Dermis microvascular lymphatic vessel endothelial cell (primary cell): ENCODE results near the gene CDC27. TPM values are rescaled to one million over a fixed set of nuclear protein-coding genes. Genes with fewer than 3 reads are reported as not detected.
"Not testable (repeated sequence)": the region's sequence is repeated elsewhere in the genome, so short reads cannot be mapped to it uniquely, and the experiment has no call there.

Source experiments
- DNase-seq, 2 donors: peaks; one replicate each; pipeline versions ENCODE4 v3.0.0 to v3.0.0-alpha.2; 2010; ENCODE audit warnings: low read depth in 2 of 2
- total RNA-seq: library from RNA; depleted of rRNA; stranded (reverse); fragments of >200 nt; gene quantifications from 2 replicates; pipeline ENCODE4 v1.2.1, GENCODE V29; 2014

The CDC27 gene
- total RNA-seq, 1 donor from 2014 or later: 123 TPM

DNA sequence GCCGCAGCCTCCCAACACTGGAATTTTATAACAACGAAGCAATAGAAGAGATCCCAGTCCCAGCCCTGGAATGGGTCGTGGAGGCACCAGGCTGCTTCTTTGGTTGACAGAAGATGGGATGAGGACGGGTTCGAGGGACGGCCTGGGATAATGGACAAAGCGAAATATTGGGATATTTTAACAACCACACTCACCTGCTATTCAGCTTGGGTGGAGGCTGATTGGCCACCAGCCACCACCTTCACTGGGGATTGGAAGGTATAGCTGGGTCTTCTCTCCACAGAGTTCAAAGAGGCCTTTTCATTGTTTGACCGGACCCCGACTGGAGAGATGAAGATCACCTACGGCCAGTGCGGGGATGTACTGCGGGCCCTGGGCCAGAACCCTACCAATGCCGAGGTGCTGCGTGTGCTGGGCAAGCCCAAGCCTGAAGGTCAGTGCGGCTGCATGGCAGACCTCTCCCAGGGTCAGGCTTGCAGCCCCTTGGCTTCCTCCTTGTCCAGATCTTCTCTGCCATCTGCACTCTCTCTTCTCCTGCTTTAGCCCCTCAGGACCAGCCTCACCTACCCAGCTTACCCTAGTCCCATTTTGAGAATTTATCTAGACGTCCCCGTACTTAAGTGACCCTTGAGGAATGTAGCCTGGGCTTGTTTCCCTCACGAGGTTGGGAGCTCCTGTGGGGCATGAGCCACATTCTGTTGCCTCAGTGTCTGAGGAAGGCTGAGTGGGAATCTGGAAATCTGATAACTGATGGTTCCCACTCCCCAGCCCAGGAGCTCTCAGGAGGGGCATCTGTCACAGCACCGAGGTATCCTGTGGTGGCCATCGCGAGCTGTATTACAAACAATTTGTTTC is 30.8 kb upstream of the CDC27 start:
- no peak for DNase-seq

GRCh38 chr17:47218896-47219430 is 29.9 kb upstream of the CDC27 start:
- no peak for DNase-seq

DNA sequence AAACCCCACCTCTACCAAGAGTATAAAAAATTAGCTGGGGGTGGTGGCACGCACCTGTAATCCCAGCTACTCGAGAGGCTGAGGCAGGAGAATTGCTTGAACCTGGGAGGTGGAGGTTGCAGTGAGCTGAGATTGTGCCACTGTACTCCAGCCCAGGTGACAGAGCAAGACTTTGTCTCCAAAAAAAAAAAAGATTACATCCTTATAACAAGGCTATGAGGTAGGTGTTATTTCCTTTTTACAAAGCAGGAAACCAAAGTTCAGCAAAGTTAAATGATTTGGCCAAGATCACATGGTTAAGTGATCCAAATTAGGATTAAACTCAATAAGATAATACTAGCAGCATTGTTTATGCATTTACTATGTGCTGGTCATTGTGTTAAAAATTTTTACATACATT is 28.2 kb upstream of the CDC27 start:
- peak; percentile 18 to 54 for DNase-seq

DNA sequence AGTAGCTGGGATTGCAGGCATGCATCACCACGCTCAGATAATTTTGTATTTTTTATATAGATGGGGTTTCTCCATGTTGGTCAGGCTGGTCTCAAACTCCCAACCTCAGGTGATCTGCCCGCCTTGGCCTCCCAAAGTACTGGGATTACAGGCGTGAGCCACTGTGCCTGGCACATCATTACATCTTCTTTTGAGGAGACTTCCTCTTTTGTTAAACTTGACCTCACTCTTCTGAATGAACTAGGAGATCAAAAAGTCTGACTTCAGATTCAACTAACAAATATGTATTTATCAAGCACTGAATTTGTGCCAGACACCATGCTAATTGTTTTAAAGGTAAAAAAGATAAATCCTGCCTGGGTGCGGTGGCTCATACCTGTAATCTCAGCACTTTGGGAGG is 27.7 kb upstream of the CDC27 start:
- not testable (repeated sequence) for DNase-seq

- DNase-seq: no peak
These were observed 25.8 kb upstream of the CDC27 start for GRCh38 chr17:47214931-47215330.

- DNase-seq: no peak
These were observed 24.4 kb upstream of the CDC27 start for GRCh38 chr17:47213540-47213939.

DNA sequence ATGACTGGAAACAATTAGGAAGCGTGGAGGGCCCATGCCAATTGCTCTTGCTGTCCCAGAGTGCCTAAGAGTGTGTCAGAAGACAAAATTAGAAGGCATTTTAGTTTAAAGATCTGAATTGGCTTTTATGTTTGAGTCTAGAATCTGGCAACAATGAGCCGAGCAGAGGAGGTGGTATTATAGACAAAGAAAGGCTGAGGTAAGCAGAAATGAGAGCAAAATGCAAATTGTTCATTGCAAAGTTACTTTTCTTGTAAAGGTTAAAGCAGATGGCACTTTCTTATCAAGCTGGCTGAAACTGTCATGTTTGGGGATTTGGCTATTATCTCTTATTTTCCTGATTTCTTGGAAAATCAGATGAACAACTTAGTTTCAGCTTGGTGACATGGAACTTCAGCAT is 23.4 kb upstream of the CDC27 start:
- DNase-seq: no peak

- DNase-seq: no peak
These were observed 21.7 kb upstream of the CDC27 start for GRCh38 chr17:47210779-47211178.

- no peak for DNase-seq
These were observed 21.0 kb upstream of the CDC27 start for GRCh38 chr17:47210105-47210504.

DNA sequence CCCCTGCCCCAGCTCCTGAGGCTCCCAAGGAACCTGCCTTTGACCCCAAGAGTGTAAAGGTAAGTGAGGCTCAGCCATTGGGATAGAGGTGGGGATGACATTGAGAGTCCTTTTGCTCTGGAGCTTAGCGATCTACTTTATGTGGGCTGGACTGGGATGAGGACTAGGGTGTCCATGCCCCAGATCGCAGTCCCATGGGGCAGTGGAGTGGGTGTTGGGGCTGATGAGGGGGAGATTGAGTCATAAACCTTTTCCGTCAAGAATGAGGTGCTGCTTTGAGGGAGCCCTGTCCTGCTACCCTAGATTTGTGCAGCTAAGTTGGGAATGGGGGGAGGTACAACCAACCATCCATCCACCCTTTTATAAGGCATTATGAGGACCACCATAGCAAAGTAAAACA is 20.4 kb upstream of the CDC27 start:
- no peak for DNase-seq

DNA sequence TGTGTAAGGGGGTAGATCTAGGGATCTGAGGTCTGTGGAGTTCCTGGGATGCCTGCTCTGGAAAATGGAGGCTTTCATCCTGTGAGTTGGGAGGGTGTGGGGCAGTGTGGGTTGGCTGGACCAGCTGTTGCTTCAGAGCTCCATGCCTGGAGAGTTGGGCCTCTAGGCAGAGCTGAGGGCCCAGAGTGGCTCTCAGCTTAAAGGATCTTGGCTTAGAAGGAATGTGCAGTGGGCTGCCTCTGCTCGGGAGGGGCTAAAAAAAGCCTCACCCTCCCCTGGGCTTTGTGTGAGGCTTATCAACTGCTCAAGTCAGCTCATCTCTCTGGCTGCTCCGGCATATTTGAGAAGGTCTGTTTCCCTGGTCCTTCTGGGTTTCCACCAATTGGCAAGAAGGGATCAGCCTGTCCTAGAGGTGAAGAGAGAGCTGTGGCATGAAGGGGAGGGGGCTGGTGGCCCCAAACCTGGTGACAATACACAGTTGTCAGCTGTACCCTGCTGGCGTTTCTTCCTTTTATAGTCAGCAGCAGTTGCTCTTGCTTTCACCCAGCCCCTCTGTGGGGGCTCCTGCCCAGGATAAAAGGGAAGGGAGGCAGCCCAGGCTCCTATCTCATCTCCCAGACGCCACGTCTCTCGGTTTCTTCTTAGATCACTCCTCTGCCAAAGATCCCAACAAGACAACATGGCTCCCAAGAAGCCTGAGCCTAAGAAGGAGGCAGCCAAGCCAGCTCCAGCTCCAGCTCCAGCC is 19.8 kb upstream of the CDC27 start, which contains the start of gene MYL4:
MYL4 (plus strand) TSS at position 605 of the 745 bp plus-strand sequence; CDS start at position 680, 75 bp downstream.
- DNase-seq: no peak

- no peak for DNase-seq
These were observed 18.3 kb upstream of the CDC27 start for GRCh38 chr17:47207143-47208067.

DNA sequence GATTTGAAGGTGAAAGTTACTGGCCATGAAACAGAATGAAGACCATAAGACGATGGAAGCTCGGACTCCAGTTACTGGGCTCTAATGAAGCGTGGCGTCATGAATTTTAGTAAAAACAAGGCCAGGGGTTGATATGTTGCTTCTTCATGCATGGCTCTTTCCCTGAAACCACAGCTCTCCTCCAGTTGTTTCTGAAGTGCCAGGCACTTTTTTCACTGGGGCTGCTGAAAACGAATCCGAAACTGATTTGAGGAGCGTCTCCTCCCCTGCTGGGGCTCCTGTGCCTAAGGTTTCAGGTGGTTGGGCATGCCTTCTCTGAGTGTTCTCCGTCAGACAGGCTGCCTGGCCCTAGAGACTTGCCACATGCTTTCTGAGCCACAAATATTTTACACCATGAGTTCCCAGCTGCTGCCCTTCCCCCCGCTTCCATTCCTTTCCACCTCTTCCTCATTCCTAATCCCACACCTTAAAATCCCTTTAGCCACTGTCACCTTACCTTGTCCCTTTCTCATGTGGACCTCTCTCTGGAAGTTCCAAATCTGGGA is 16.4 kb upstream of the CDC27 start:
- DNase-seq: no peak

DNA sequence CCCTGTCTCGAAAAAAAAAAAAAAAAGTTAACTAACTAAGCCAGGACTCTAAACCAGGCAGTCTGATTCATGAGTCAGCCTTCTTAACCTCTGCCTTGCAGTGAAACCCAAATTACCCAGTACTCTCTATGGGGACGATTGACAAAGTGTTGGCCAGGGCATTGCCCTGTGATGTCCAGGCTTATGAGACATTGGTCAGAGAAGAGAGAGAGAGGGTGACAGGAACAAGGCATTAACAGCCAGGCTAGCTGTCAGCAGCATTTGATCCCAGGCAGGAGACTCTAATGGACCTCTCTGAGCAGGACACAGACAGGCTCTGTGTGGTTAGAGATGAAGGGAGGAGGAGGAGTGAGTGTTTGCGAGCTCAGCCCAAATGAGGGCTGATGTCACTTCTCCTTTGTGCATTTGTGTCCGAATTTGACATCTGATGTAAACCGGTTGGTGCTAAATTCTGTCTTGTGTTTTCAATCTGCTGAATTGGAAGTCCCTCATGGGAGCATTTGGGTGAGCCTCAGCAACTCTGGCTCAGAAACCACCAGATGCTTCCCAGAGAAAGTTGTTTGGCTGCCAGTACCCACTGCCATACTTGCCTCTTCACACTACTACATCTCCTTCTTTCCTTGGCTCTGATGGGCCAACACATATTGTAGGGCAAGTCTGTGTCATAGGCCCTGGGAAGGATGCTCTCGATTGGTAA is 15.8 kb upstream of the CDC27 start:
- no peak for DNase-seq

DNA sequence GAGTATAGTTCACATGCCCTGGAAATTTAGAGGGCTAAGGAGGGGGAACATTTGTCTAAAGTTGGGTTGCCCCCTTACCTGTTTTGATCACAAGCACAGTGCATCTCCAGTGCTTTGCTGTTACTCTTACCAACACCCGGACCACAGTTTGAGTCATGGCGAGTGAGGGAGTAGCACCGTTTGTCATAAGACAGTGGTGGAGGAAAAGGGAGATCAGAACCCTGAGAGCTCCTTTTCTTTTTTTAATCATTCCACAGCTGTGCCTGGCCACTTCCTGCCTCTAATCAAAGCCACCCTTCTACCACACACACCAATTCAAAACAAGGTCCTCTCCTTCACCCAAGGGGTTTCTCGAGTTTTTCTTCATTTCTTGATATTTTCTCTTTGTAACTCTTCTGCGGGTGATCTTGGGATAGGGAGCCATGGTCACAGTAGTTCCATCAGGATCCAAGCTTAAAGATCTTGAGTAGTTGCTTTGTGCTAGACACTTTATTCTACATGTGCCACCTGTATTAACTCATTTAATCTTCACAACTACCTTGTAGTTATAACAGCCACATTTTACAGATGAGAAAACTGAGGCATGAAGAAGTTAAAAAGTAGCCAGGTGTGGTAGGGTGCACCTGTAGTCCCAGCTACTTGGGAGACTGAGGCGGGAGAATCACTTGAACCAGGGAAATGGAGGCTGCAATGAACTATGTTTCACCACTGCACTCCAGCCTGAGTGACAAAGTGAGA is 15.1 kb upstream of the CDC27 start:
- no peak for DNase-seq

DNA sequence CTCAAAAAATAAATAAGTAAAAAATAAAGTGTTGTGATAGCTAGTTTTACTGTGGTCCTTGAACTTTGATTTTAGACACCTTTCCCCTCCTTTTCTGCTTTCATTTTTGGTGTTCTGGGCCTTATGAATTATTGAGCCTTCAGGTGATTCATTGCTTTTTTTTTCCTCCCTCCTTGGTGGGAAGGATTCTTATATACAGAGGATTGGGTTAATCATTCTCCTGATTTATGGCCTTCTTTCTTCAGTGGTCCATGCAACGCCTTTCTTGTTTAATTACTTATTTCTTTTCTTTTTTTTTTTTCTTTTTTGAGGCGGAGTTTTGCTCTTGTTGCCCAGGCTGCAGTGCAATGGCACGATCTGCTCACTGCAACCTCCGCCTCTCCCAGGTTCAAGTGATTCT is 12.1 kb upstream of the CDC27 start:
- no peak for DNase-seq

GRCh38 chr17:47200325-47200664 is 11.2 kb upstream of the CDC27 start:
- DNase-seq: no peak

DNA sequence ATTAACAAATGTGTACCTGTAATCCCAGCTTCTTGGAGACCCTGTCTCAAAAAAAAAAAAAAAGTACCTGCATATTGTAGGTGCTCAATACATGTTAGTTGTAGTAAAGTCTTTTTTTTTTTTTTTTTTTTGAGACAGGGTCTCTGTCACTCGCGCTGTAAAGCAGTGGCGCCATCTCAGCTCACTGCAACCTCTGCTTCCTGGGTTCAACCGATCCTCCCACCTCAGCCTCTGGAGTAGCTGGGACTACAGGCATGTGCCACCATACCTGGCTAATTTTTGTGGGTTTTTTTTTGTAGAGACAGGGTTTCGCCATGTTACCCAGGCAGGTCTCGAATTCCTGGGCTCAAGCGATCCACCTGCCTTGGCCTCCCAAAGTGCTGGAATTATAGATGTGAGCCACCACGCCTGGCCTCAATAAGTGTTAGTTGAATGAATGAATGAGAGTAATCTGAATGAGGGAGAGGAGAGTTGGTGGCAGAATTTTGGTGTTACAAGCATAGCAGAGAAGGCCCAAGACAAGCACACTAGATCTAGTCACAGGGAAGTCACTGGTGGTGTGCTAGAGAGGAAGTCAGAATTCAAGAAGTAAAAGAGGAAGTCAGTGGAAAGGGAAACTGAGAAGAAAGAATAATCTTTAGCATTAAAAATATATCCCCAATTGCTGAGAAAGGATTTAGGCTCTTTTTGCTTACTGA is 10.7 kb upstream of the CDC27 start:
- no peak for DNase-seq

GRCh38 chr17:47197821-47198220 is 8.7 kb upstream of the CDC27 start:
- DNase-seq: no peak
